Stimulated activated naive CD4-positive, alpha-beta T cell treated with Interleukin-2 at 50 U/mL for 16 hours (primary cell): Measurements from ENCODE around the gene ZNF837.
"Not testable (repeated sequence)": the region's sequence is repeated elsewhere in the genome, so short reads cannot be mapped to it uniquely, and the experiment has no call there.

Experiments used
- DNase-seq: peaks from one replicate; lab custom pipeline; 2025; lab: John Stamatoyannopoulos, UW

Gene ZNF837

GRCh38 chr19:58395979-58396627, 15.3 kb upstream of the ZNF837 start:
- no peak for DNase-seq

GRCh38 chr19:58395220-58395978, 14.6 kb upstream of the ZNF837 start, which contains the start of gene RNF225:
Gene RNF225, plus strand, starts transcription at chr19:58395656. Its CDS starts 434 bp downstream, at chr19:58396090.
- DNase-seq, result no peak

- DNase-seq, result no peak
Measured at GRCh38 chr19:58394821-58395219, 14.0 kb upstream of the ZNF837 start.

GRCh38 chr19:58393725-58394033, 12.8 kb upstream of the ZNF837 start:
- DNase-seq, result no peak

GRCh38 chr19:58392945-58393724, 12.3 kb upstream of the ZNF837 start:
- no peak for DNase-seq

- no peak for DNase-seq
Measured at GRCh38 chr19:58388175-58388526, 7.3 kb upstream of the ZNF837 start.

- DNase-seq, result no peak
Measured at GRCh38 chr19:58387338-58388174, 6.7 kb upstream of the ZNF837 start.

- peak; percentile 95 for DNase-seq
Measured at GRCh38 chr19:58386576-58387337, 5.9 kb upstream of the ZNF837 start, which contains the start of gene RPS5. Gene RPS5, plus strand, starts transcription at chr19:58387269. Its CDS starts 869 bp downstream, at chr19:58388138.

- DNase-seq, result peak; percentile 39
Measured at GRCh38 chr19:58385891-58386575, 5.2 kb upstream of the ZNF837 start.

GRCh38 chr19:58385313-58385890, 4.6 kb upstream of the ZNF837 start:
- no peak for DNase-seq

- DNase-seq, result no peak
Measured at GRCh38 chr19:58382997-58383603, 2.3 kb upstream of the ZNF837 start.

GRCh38 chr19:58381460-58382212, 806 bp upstream of the ZNF837 start:
- no peak for DNase-seq

GRCh38 chr19:58380037-58380661, 681 bp downstream of the ZNF837 start:
- no peak for DNase-seq

GRCh38 chr19:58379246-58379645, 1.6 kb downstream of the ZNF837 start:
- DNase-seq, result no peak

GRCh38 chr19:58376724-58377123, 4.1 kb downstream of the ZNF837 start:
- DNase-seq, result not testable (repeated sequence)

- no peak for DNase-seq
Measured at GRCh38 chr19:58374200-58374599, 6.6 kb downstream of the ZNF837 start.

- DNase-seq, result no peak
Measured at GRCh38 chr19:58372311-58373133, 8.3 kb downstream of the ZNF837 start.
